Mesenchymal stem cell (in vitro differentiated cells and primary cell): Measurements from ENCODE around the gene FARP2.
"Not testable (repeated sequence)": the region's sequence is repeated elsewhere in the genome, so short reads cannot be mapped to it uniquely, and the experiment has no call there.

Experiments
- DNase-seq: peaks from one replicate; pipeline ENCODE4 v3.0.0-alpha.2; 2013
- H2AFZ ChIP-seq: one replicate; pipeline ENCODE4 v1.6.1; 2013; ENCODE audit warnings: low read depth, mild to moderate bottlenecking, control low read depth, inconsistent platforms, low read length, moderate library complexity
- H2AK5ac ChIP-seq: 2 replicates; pipeline ENCODE4 v1.6.1; 2013; ENCODE audit warnings: low read length, moderate library complexity, mild to moderate bottlenecking, inconsistent platforms; ENCODE audit not compliant: severe bottlenecking
- H2BK120ac ChIP-seq: one replicate; pipeline ENCODE4 v1.6.1; 2013; ENCODE audit warnings: low read depth, mild to moderate bottlenecking, inconsistent platforms, low read length, moderate library complexity
- H2BK12ac ChIP-seq, 2 experiments: one replicate each; pipeline ENCODE4 v1.6.1; 2013; ENCODE audit warnings: inconsistent platforms in 2 of 2, low read length in 2 of 2, mild to moderate bottlenecking in 2 of 2, moderate library complexity in 2 of 2, control low read depth in 1 of 2
- H2BK15ac ChIP-seq: one replicate; pipeline ENCODE4 v1.6.1; 2013; ENCODE audit warnings: mild to moderate bottlenecking, low read depth, inconsistent platforms; ENCODE audit not compliant: poor library complexity, severe bottlenecking
- H2BK5ac ChIP-seq: 2 replicates; pipeline ENCODE4 v1.6.1; 2013; ENCODE audit warnings: low read depth, mild to moderate bottlenecking, low read length, control low read depth, inconsistent platforms; ENCODE audit not compliant: poor library complexity, severe bottlenecking
- H3K14ac ChIP-seq, 2 experiments: one replicate each; pipeline ENCODE4 v1.6.1; 2013; ENCODE audit warnings: inconsistent platforms in 2 of 2, low read length in 2 of 2, control low read depth in 1 of 2, mild to moderate bottlenecking in 1 of 2, moderate library complexity in 1 of 2
- H3K18ac ChIP-seq, 2 experiments: one replicate each; pipeline ENCODE4 v1.6.1; 2013; ENCODE audit warnings: inconsistent platforms in 2 of 2, low read length in 2 of 2, control low read depth in 1 of 2, low read depth in 1 of 2, mild to moderate bottlenecking in 1 of 2
- H3K23ac ChIP-seq, 2 experiments: one replicate each; pipeline ENCODE4 v1.6.1; 2013; ENCODE audit warnings: inconsistent platforms in 2 of 2, low read length in 2 of 2, mild to moderate bottlenecking in 2 of 2, moderate library complexity in 2 of 2, control low read depth in 1 of 2
- H3K27ac ChIP-seq: 2 replicates; pipeline ENCODE4 v1.5.1; 2013; ENCODE audit warnings: mild to moderate bottlenecking, moderate library complexity, low read length, control low read depth, inconsistent platforms; ENCODE audit not compliant: poor library complexity, severe bottlenecking
- H3K27me3 ChIP-seq, 2 experiments: 2 replicates each; pipeline versions ENCODE4 v1.6.1 to v1.7.0; 2013; ENCODE audit warnings: low read length in 2 of 2, mild to moderate bottlenecking in 2 of 2, moderate library complexity in 2 of 2, control low read depth in 1 of 2, inconsistent platforms in 1 of 2; ENCODE audit not compliant: control insufficient read depth in 1 of 2, insufficient read depth in 1 of 2
- H3K36me3 ChIP-seq, 2 experiments: 2 replicates each; pipeline versions ENCODE4 v1.6.1 to v1.7.0; 2013; ENCODE audit warnings: low read length in 2 of 2, control low read depth in 1 of 2, inconsistent platforms in 1 of 2, low read depth in 1 of 2, mild to moderate bottlenecking in 1 of 2; ENCODE audit not compliant: insufficient read depth in 2 of 2, control insufficient read depth in 1 of 2
- H3K4ac ChIP-seq, 2 experiments: one replicate each; pipeline ENCODE4 v1.6.1; 2013; ENCODE audit warnings: inconsistent platforms in 2 of 2, low read length in 2 of 2, mild to moderate bottlenecking in 2 of 2, moderate library complexity in 2 of 2, control low read depth in 1 of 2, low read depth in 1 of 2
- H3K4me1 ChIP-seq: 2 replicates; pipeline ENCODE4 v1.6.1; 2013; ENCODE audit warnings: low read depth, low read length, control low read depth; ENCODE audit not compliant: control insufficient read depth, insufficient read depth
- H3K4me2 ChIP-seq: 2 replicates; pipeline ENCODE4 v1.6.1; 2013; ENCODE audit warnings: low read length, mild to moderate bottlenecking, inconsistent platforms; ENCODE audit not compliant: poor library complexity, severe bottlenecking
- H3K4me3 ChIP-seq, 2 experiments: 2 replicates each; pipeline versions ENCODE4 v1.5.1 to v1.7.0; 2013; ENCODE audit warnings: low read length in 2 of 2, mild to moderate bottlenecking in 2 of 2, control low read depth in 1 of 2, low read depth in 1 of 2; ENCODE audit not compliant: insufficient read depth in 1 of 2
- H3K79me1 ChIP-seq: replicated peaks from 2 replicates; pipeline ENCODE4 v1.6.1; 2013; ENCODE audit warnings: mild to moderate bottlenecking, control low read depth, low read length, inconsistent platforms; ENCODE audit not compliant: poor library complexity, severe bottlenecking
- H3K9ac ChIP-seq: 2 replicates; pipeline ENCODE4 v1.7.0; 2013; ENCODE audit warnings: mild to moderate bottlenecking, low read length, moderate library complexity
- H3K9me3 ChIP-seq: 2 replicates; pipeline ENCODE4 v1.7.0; 2013; ENCODE audit warnings: mild to moderate bottlenecking, low read length; ENCODE audit not compliant: control insufficient read depth
- H4K8ac ChIP-seq: one replicate; pipeline ENCODE4 v1.6.1; 2013; ENCODE audit warnings: inconsistent platforms, mild to moderate bottlenecking, low read length, moderate library complexity
- H4K91ac ChIP-seq: one replicate; pipeline ENCODE4 v1.6.1; 2013; ENCODE audit warnings: mild to moderate bottlenecking, low read length, inconsistent platforms
- WGBS: methylation state at CpG from one replicate; pipeline ENCODE4 v1.1.7; 2013; ENCODE audit warnings: mixed read lengths; 5-methylcytosine and 5-hydroxymethylcytosine counted together

FARP2 gene

GRCh38 chr2:241410739-241411176 is 54.7 kb downstream of the FARP2 start:
- Histone ChIP-seq H3K4me1 (peaks cover 15% of the 10 kb centered on the region), H3K27ac (peak overlapping the region; percentile 8), H2AFZ (no peak overlapping the region), H2BK5ac (no peak overlapping the region), H2BK12ac (no peak overlapping the region), H4K91ac (no peak overlapping the region), H2AK5ac (no peak overlapping the region), H3K36me3 (peaks cover 37 to 71% of the 10 kb centered on the region in 2 experiments), H3K79me1 (peaks cover 18% of the 10 kb centered on the region), H3K23ac (no peak overlapping the region), H3K4ac (no peak overlapping the region), H3K9me3 (no peaks in the 10 kb centered on the region), H3K9ac (peak overlapping the region; percentile 4), H4K8ac (no peak overlapping the region), H3K14ac (no peak overlapping the region), H3K4me3 (no peak overlapping the region), H2BK120ac (no peak overlapping the region), H3K27me3 (no peaks in the 10 kb centered on the region), H3K18ac (no peak overlapping the region), H3K4me2 (no peak overlapping the region), H2BK15ac (no peak overlapping the region)
- peak; percentile 3 for DNase-seq
- WGBS = 96% methylated on average over 8 of the region's 9 CpGs

DNA sequence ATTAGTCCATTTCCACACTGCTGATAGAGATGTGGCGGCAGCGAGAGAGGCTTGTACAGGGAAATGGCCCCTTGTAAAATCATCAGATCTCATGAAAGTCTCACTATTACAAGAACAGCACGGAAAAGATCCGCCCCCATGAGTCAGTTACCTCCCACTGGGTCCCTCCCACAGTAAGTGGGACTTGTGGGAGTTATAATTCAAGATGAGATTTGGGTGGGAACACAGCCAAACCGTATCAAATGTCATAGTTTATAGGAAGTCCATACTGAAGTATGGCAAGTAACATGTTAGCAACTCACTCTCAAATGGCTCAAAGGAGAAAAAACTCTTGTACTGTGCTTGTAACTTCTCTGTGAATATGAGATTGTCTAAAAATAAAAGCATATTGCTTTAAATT is 56.1 kb downstream of the FARP2 start:
- H2BK15ac ChIP-seq = no peak overlapping the region
- no peak overlapping the region for H4K91ac ChIP-seq
- H3K14ac ChIP-seq = no peak overlapping the region
- H3K79me1 ChIP-seq = peaks cover 18% of the 10 kb centered on the region
- H3K9ac ChIP-seq = peak overlapping the region; percentile 1
- DNase-seq = peak; percentile 4
- 100% methylated on average over 2 of the region's 5 CpGs for WGBS
- no peak overlapping the region for H2AFZ ChIP-seq
- peaks cover 15% of the 10 kb centered on the region for H3K4me1 ChIP-seq
- H2AK5ac ChIP-seq = no peak overlapping the region
- H2BK5ac ChIP-seq = no peak overlapping the region
- no peak overlapping the region for H3K4ac ChIP-seq
- peaks cover 44 to 82% of the 10 kb centered on the region in 2 experiments for H3K36me3 ChIP-seq
- no peak overlapping the region for H3K4me2 ChIP-seq
- H4K8ac ChIP-seq = no peak overlapping the region
- no peak overlapping the region for H3K18ac ChIP-seq
- no peaks in the 10 kb centered on the region for H3K9me3 ChIP-seq
- H3K4me3 ChIP-seq = no peak overlapping the region
- H3K27me3 ChIP-seq = no peaks in the 10 kb centered on the region
- no peak overlapping the region for H3K23ac ChIP-seq
- no peak overlapping the region for H3K27ac ChIP-seq
- H2BK12ac ChIP-seq = no peak overlapping the region
- no peak overlapping the region for H2BK120ac ChIP-seq

GRCh38 chr2:241413501-241413900 is 57.4 kb downstream of the FARP2 start:
- not testable (repeated sequence) for H3K9me3 ChIP-seq, H2AK5ac ChIP-seq, H3K18ac ChIP-seq, H3K4me2 ChIP-seq, H2BK120ac ChIP-seq, H2BK12ac ChIP-seq, H3K14ac ChIP-seq, H4K91ac ChIP-seq, H4K8ac ChIP-seq, H2BK5ac ChIP-seq, H2AFZ ChIP-seq, H3K27me3 ChIP-seq, H3K4ac ChIP-seq, H3K27ac ChIP-seq, H3K9ac ChIP-seq, H2BK15ac ChIP-seq, H3K23ac ChIP-seq, H3K4me3 ChIP-seq, DNase-seq
- Histone ChIP-seq H3K79me1 (peaks cover 20% of the 10 kb centered on the region), H3K36me3 (peaks cover 43 to 86% of the 10 kb centered on the region in 2 experiments), H3K4me1 (peaks cover 15% of the 10 kb centered on the region)
- 97% methylated on average over 5 of the region's 5 CpGs for WGBS

GRCh38 chr2:241413929-241414580 is 58.0 kb downstream of the FARP2 start:
- no peaks in the 10 kb centered on the region for H3K9me3 ChIP-seq
- 99% methylated on average over 7 of the region's 7 CpGs for WGBS
- H3K14ac ChIP-seq = peak overlapping the region in 1 of 2 experiments; percentile 36
- peaks cover 43 to 91% of the 10 kb centered on the region in 2 experiments for H3K36me3 ChIP-seq
- no peak overlapping the region for H4K8ac ChIP-seq
- no peak overlapping the region for H4K91ac ChIP-seq
- H3K27me3 ChIP-seq = no peaks in the 10 kb centered on the region
- H3K18ac ChIP-seq = no peak overlapping the region
- H3K4ac ChIP-seq = no peak overlapping the region
- no peak overlapping the region for H2BK15ac ChIP-seq
- H3K27ac ChIP-seq = no peak overlapping the region
- H2BK5ac ChIP-seq = no peak overlapping the region
- H2AFZ ChIP-seq = no peak overlapping the region
- H2BK12ac ChIP-seq = no peak overlapping the region
- no peak overlapping the region for H3K9ac ChIP-seq
- H2AK5ac ChIP-seq = no peak overlapping the region
- H2BK120ac ChIP-seq = no peak overlapping the region
- no peak overlapping the region for H3K4me3 ChIP-seq
- peaks cover 15% of the 10 kb centered on the region for H3K4me1 ChIP-seq
- H3K4me2 ChIP-seq = no peak overlapping the region
- DNase-seq = no peak
- H3K79me1 ChIP-seq = peaks cover 20% of the 10 kb centered on the region
- H3K23ac ChIP-seq = no peak overlapping the region
